Nephron progenitor cell (in vitro differentiated cells): ENCODE results near the gene PPP2R5A.

ENCODE experiments used
- DNase-seq: peaks from one replicate; pipeline ENCODE4 v3.0.0; 2021
- H3K27ac Mint-ChIP-seq: 2 replicates; pipeline ENCODE4 v1.8.0; 2021; ENCODE audit warnings: mild to moderate bottlenecking, moderate library complexity, mixed read lengths
- H3K27me3 Mint-ChIP-seq: 2 replicates; pipeline ENCODE4 v1.8.0; 2021; ENCODE audit warnings: mild to moderate bottlenecking, low read depth, mixed read lengths; ENCODE audit not compliant: poor library complexity
- H3K36me3 Mint-ChIP-seq: 2 replicates; pipeline ENCODE4 v1.8.0; 2021; ENCODE audit warnings: low read depth, mixed read lengths
- H3K4me1 Mint-ChIP-seq: 2 replicates; pipeline ENCODE4 v1.8.0; 2021; ENCODE audit warnings: mixed read lengths
- H3K4me3 Mint-ChIP-seq: 2 replicates; pipeline ENCODE4 v1.8.0; 2021; ENCODE audit warnings: mild to moderate bottlenecking, moderate library complexity, mixed read lengths
- H3K9me3 Mint-ChIP-seq: 2 replicates; pipeline ENCODE4 v1.8.0; 2021; ENCODE audit warnings: mild to moderate bottlenecking, moderate library complexity, mixed read lengths
- CTCF ChIP-seq: fragments of 200-600 bp; sonication (generic); IDR thresholded peaks from 2 replicates; pipeline ENCODE4 v1.5.0; 2021; ENCODE audit warnings: antibody characterized with exemption

Gene PPP2R5A

GRCh38 chr1:212269306-212269705 is 15.9 kb upstream of the PPP2R5A start:
- no peaks in the 10 kb centered on the region for H3K36me3 Mint-ChIP-seq

GRCh38 chr1:212270564-212270963 is 14.6 kb upstream of the PPP2R5A start:
- Mint-ChIP-seq H3K27me3 (peaks cover 7% of the 10 kb centered on the region), H3K9me3 (no peaks in the 10 kb centered on the region), H3K36me3 (no peaks in the 10 kb centered on the region), H3K4me1 (peaks cover 9% of the 10 kb centered on the region), H3K27ac (no peak overlapping the region), H3K4me3 (no peak overlapping the region)
- DNase-seq = no peak
- no peak for TF ChIP-seq CTCF

More at GRCh38 chr1:212269306-212269705, 15.9 kb upstream of the PPP2R5A start:
- Mint-ChIP-seq H3K27ac (no peak overlapping the region), H3K9me3 (no peaks in the 10 kb centered on the region), H3K27me3 (peaks cover 7% of the 10 kb centered on the region), H3K4me3 (no peak overlapping the region), H3K4me1 (peaks cover 9% of the 10 kb centered on the region)
- no peak for DNase-seq
- no peak for TF ChIP-seq CTCF

- Mint-ChIP-seq H3K9me3 (no peaks in the 10 kb centered on the region), H3K27ac (no peak overlapping the region), H3K27me3 (peaks cover 7% of the 10 kb centered on the region), H3K4me1 (peaks cover 9% of the 10 kb centered on the region), H3K36me3 (no peaks in the 10 kb centered on the region), H3K4me3 (no peak overlapping the region)
- no peak for TF ChIP-seq CTCF
- no peak for DNase-seq
Measured at GRCh38 chr1:212271234-212271633, 14.0 kb upstream of the PPP2R5A start.

- Mint-ChIP-seq H3K4me3 (no peak overlapping the region), H3K27ac (no peak overlapping the region), H3K9me3 (no peaks in the 10 kb centered on the region), H3K27me3 (peaks cover 7% of the 10 kb centered on the region), H3K36me3 (no peaks in the 10 kb centered on the region), H3K4me1 (peaks cover 9% of the 10 kb centered on the region)
- no peak for DNase-seq
- no peak for TF ChIP-seq CTCF
Measured at GRCh38 chr1:212271823-212272485, 13.3 kb upstream of the PPP2R5A start.

- Mint-ChIP-seq H3K36me3 (no peaks in the 10 kb centered on the region), H3K27ac (no peak overlapping the region), H3K4me3 (no peak overlapping the region), H3K4me1 (peaks cover 20% of the 10 kb centered on the region), H3K27me3 (peaks cover 13% of the 10 kb centered on the region), H3K9me3 (peaks cover 7% of the 10 kb centered on the region)
- DNase-seq = no peak
- TF ChIP-seq CTCF = no peak
Measured at GRCh38 chr1:212281590-212281989, 3.6 kb upstream of the PPP2R5A start.

- no peak for TF ChIP-seq CTCF
- Mint-ChIP-seq H3K4me3 (peak overlapping the region; percentile 98), H3K9me3 (peaks cover 7% of the 10 kb centered on the region), H3K27me3 (peaks cover 13% of the 10 kb centered on the region), H3K27ac (no peak overlapping the region), H3K36me3 (no peaks in the 10 kb centered on the region), H3K4me1 (peaks cover 36% of the 10 kb centered on the region)
- no peak for DNase-seq
Measured at GRCh38 chr1:212283741-212284140, 1.5 kb upstream of the PPP2R5A start.
